Measurements from ENCODE around the gene NR6A1.

NR6A1 gene

GRCh38 chr9:124665391-124666058 lies 105.6 kb downstream of the NR6A1 start:
- Histone ChIP-seq H3K4me3 (replicated peaks; ENCODE audit: insufficient read depth, low read length) (no peak overlapping the region), H3K27me3 (ENCODE audit: insufficient read depth, poor library complexity, severe bottlenecking) (no peaks in the 10 kb centered on the region), H3K27ac (replicated peaks) (no peak overlapping the region)
- TF ChIP-seq REST (IDR thresholded peaks at IDR 0.05; ENCODE audit: insufficient replicate concordance, low read depth) = no peak
- TF ChIP-seq GABPA (IDR thresholded peaks at IDR 0.05; ENCODE audit: low read depth) = no peak
- no peak for DNase-seq (ENCODE audit: low read depth in 1 of 2, low spot score in 1 of 2)

GRCh38 chr9:124664143-124664542 lies 107.0 kb downstream of the NR6A1 start:
- Histone ChIP-seq H3K4me3 (replicated peaks; ENCODE audit: insufficient read depth, low read length) (no peak overlapping the region), H3K27ac (replicated peaks) (no peak overlapping the region), H3K27me3 (ENCODE audit: insufficient read depth, poor library complexity, severe bottlenecking) (no peaks in the 10 kb centered on the region)
- DNase-seq (ENCODE audit: low read depth in 1 of 2, low spot score in 1 of 2) = no peak
- no peak for TF ChIP-seq GABPA (IDR thresholded peaks at IDR 0.05; ENCODE audit: low read depth)
- TF ChIP-seq SPI1 (IDR thresholded peaks at IDR 0.05; ENCODE audit: borderline replicate concordance, low read depth) = no peak
- TF ChIP-seq POLR2AphosphoS5 (IDR thresholded peaks at IDR 0.05; ENCODE audit: low read depth) = no peak
- no peak for TF ChIP-seq CTCF (IDR thresholded peaks at IDR 0.05; ENCODE audit: insufficient read depth, low read length)
- no peak for TF ChIP-seq REST (IDR thresholded peaks at IDR 0.05; ENCODE audit: insufficient replicate concordance, low read depth)

- Histone ChIP-seq H3K27ac (replicated peaks) (no peak overlapping the region), H3K4me3 (replicated peaks; ENCODE audit: insufficient read depth, low read length) (no peak overlapping the region), H3K27me3 (ENCODE audit: insufficient read depth, poor library complexity, severe bottlenecking) (no peaks in the 10 kb centered on the region)
- TF ChIP-seq GABPA (IDR thresholded peaks at IDR 0.05; ENCODE audit: low read depth) = no peak
- peak; percentile 68; the same call in 1 of the 2 replicates for TF ChIP-seq SPI1 (IDR thresholded peaks at IDR 0.05; ENCODE audit: borderline replicate concordance, low read depth)
- TF ChIP-seq REST (IDR thresholded peaks at IDR 0.05; ENCODE audit: insufficient replicate concordance, low read depth) = no peak
- DNase-seq (ENCODE audit: low read depth in 1 of 2, low spot score in 1 of 2) = no peak
These were observed 107.8 kb downstream of the NR6A1 start for GRCh38 chr9:124663046-124663961.

GRCh38 chr9:124662561-124662960 lies 108.5 kb downstream of the NR6A1 start:
- H3K27ac ChIP-seq (replicated peaks) = no peak overlapping the region
- no peaks in the 10 kb centered on the region for H3K27me3 ChIP-seq (ENCODE audit: insufficient read depth, poor library complexity, severe bottlenecking)
- TF ChIP-seq GABPA (IDR thresholded peaks at IDR 0.05; ENCODE audit: low read depth) (no peak), SPI1 (IDR thresholded peaks at IDR 0.05; ENCODE audit: borderline replicate concordance, low read depth) (no peak), CTCF (IDR thresholded peaks at IDR 0.05; ENCODE audit: insufficient read depth, low read length) (no peak), POLR2AphosphoS5 (IDR thresholded peaks at IDR 0.05; ENCODE audit: low read depth) (no peak), REST (IDR thresholded peaks at IDR 0.05; ENCODE audit: insufficient replicate concordance, low read depth) (no peak)
- H3K4me3 ChIP-seq (replicated peaks; ENCODE audit: insufficient read depth, low read length) = no peak overlapping the region
- no peak for DNase-seq (ENCODE audit: low read depth in 1 of 2, low spot score in 1 of 2)

All from HL-60 (cell line).